Measurements from ENCODE around the gene GP1BB.

GP1BB gene

DNA sequence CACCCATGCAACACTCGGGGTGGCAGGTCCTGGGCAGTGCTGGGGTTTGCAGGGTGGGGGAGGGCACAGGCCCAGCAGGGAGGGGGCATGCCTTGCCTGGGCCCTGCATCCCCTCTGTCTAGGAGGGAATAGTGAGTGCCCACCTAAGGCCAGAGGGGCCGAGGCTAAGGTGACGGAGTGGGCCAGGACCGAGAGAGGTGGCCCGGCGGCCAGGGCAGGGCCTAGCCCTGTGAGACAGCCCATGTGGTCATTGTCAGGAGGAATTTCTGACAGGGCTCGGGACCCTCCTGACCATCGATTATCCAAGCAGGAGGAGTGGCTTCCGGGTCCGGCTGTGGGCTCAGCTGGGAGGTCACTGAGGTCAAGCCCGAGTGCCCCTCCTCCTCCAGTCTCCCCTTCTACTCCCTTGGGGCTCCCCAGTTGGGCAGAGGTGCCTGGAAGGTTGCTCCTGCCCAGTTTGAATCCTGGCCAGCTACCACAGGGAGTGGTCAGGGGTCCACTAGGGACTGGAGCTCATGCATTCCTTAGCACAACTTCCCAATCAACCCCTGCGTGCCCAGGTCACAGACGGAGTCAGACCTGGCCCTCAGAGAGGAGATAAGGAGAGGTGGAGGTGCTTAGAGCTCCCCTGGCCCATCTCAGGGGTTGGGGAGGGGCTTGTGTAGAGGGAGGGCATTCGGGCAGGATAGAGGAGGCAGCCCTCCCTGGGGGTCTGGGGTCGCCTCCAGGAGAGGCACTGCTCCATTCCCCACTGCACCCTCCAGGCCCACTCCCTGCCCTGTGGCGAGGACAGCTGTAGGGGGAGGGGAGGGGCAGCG lies 14.7 kb downstream of the GP1BB start:
- Histone ChIP-seq H3K4me3 (ENCODE audit: low read depth, low read length) (no peak overlapping the region), H3K36me3 (ENCODE audit: insufficient read depth, low read length) (no peaks in the 10 kb centered on the region), H3K27ac (ENCODE audit: low read depth, low read length) (no peak overlapping the region), H3K4me1 (ENCODE audit: control insufficient read depth, insufficient read depth, low read length, unreplicated experiment) (no peaks in the 10 kb centered on the region), H3K27me3 (ENCODE audit: insufficient read depth, low read length) (no peaks in the 10 kb centered on the region), H3K79me2 (ENCODE audit: control insufficient read depth, insufficient read depth, low read length, unreplicated experiment) (no peaks in the 10 kb centered on the region), H2AFZ (ENCODE audit: low read length, unreplicated experiment) (no peak overlapping the region)

DNA sequence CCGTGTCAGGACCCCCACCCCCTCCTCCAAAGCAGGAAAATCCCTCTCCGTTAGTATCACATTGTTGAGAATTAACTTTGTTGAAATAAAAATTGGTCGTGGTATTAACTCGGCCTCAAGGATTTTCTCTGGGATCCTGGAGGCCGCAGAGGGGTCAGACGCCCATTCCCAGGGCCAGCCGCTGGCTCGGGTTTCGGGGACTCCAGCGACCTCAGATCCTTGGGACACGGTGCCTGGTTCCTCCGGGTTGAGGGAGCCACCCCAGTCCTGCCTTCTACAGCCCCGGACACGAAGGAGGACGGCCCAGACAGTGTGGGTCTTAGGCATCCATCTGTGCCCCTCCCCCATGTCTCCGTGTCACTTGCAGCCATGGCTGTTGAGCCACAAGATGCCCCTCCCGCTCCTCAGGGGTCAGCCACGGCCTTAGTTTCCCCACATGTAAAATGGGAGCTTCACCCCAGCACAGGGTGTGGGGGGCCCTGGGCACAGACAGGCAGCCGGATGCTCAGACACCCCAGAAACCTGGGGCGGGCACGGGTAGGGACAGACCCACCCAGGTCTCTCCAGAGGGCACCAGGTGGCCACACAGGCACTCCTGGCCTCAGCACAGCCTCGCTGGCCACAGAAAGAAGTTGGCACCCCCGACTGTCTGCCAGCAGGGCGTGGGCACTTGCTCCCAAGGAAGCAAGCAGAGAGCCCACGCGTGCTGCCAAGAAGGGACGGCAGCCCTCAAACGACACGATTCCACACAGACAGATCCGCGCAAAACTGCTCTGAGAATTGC lies 15.5 kb downstream of the GP1BB start:
- H2AFZ ChIP-seq (ENCODE audit: low read length, unreplicated experiment): no peak overlapping the region
- H3K36me3 ChIP-seq (ENCODE audit: insufficient read depth, low read length): no peaks in the 10 kb centered on the region
- no peaks in the 10 kb centered on the region for H3K4me1 ChIP-seq (ENCODE audit: control insufficient read depth, insufficient read depth, low read length, unreplicated experiment)
- no peak overlapping the region for H3K4me3 ChIP-seq (ENCODE audit: low read depth, low read length)
- H3K79me2 ChIP-seq (ENCODE audit: control insufficient read depth, insufficient read depth, low read length, unreplicated experiment): no peaks in the 10 kb centered on the region
- H3K27ac ChIP-seq (ENCODE audit: low read depth, low read length): no peak overlapping the region
- H3K27me3 ChIP-seq (ENCODE audit: insufficient read depth, low read length): no peaks in the 10 kb centered on the region

DNA sequence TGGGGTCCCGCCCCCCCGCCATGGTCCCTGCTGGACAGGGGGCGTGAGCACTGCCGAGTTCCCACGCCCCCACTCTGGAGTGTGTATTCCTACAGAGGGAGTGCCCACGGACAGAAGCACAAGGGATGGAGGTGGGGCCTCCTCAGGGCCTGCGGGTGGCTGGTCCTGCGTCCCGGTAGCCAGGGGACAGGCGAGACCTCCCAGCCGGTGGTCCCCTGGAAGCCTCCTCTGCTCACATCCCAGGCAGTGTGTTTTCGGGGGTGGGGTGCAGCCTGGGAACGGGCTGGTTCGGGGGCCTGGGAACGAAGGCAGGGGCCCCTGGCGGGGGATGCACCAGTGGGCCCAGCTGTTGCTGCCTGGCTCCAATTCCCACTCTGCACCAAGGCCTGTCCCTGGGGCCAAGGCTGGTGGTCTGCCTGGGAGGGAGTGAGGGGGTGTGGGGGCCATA lies 16.1 kb downstream of the GP1BB start:
- H2AFZ ChIP-seq (ENCODE audit: low read length, unreplicated experiment): no peak overlapping the region
- H3K79me2 ChIP-seq (ENCODE audit: control insufficient read depth, insufficient read depth, low read length, unreplicated experiment): no peaks in the 10 kb centered on the region
- H3K4me1 ChIP-seq (ENCODE audit: control insufficient read depth, insufficient read depth, low read length, unreplicated experiment): no peaks in the 10 kb centered on the region

DNA sequence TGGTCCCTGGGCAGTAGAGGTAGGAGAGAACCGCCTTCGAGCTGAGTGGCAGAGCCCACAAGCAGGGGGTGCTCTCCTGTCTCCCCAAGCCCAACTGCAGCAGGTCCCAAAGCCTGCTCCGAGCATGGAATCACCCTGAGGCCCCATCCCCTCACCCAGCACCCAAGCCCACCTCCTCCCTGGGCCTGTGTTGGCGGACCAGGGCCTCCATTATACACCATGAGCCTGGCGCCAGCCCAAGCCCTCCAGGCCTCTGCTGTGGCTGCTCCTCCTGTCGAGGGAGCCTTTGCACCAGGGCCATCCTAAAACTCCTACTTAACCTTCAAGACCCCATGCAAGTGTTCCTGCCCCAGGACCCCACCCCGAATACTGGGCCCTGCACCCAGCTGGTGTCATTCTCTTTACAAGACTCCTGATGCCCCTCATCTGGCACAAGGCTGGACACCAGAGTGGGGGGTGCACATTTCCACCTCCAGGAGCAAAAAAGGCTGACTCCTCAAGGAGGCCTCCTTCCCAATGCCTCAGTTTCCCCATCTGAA lies 16.6 kb downstream of the GP1BB start:
- H3K4me3 ChIP-seq (ENCODE audit: low read depth, low read length): no peak overlapping the region
- no peak overlapping the region for H2AFZ ChIP-seq (ENCODE audit: low read length, unreplicated experiment)
- no peaks in the 10 kb centered on the region for H3K36me3 ChIP-seq (ENCODE audit: insufficient read depth, low read length)
- no peaks in the 10 kb centered on the region for H3K27me3 ChIP-seq (ENCODE audit: insufficient read depth, low read length)
- H3K27ac ChIP-seq (ENCODE audit: low read depth, low read length): no peak overlapping the region
- no peaks in the 10 kb centered on the region for H3K4me1 ChIP-seq (ENCODE audit: control insufficient read depth, insufficient read depth, low read length, unreplicated experiment)
- no peaks in the 10 kb centered on the region for H3K79me2 ChIP-seq (ENCODE audit: control insufficient read depth, insufficient read depth, low read length, unreplicated experiment)

More for the DNA sequence above, 16.1 kb downstream of the GP1BB start:
- no peak overlapping the region for H3K27ac ChIP-seq (ENCODE audit: low read depth, low read length)
- H3K27me3 ChIP-seq (ENCODE audit: insufficient read depth, low read length): no peaks in the 10 kb centered on the region
- no peak overlapping the region for H3K4me3 ChIP-seq (ENCODE audit: low read depth, low read length)
- no peaks in the 10 kb centered on the region for H3K36me3 ChIP-seq (ENCODE audit: insufficient read depth, low read length)

DNA sequence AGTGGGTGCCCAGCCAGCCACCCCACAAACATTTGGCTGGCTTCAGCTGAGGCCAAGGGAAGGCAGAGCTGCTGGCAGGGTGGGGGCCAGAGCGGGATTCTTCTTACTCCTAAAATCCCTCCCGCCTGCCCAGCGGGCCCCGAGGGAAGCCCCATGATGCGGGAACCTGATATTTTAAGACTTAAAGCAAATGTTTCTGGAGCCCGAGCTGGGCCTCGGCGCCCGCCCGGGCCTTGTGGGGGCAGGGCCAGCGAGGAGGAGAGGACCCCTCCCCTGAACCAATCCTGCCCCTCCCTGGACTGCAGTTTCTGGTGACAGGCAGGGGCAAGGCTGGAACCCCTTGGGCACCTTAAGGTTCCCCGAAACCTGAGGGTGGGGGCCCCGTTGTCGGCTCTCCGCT lies 17.2 kb downstream of the GP1BB start:
- Histone ChIP-seq H3K27me3 (ENCODE audit: insufficient read depth, low read length) (no peaks in the 10 kb centered on the region), H2AFZ (ENCODE audit: low read length, unreplicated experiment) (no peak overlapping the region), H3K27ac (ENCODE audit: low read depth, low read length) (no peak overlapping the region), H3K36me3 (ENCODE audit: insufficient read depth, low read length) (no peaks in the 10 kb centered on the region), H3K4me3 (ENCODE audit: low read depth, low read length) (no peak overlapping the region), H3K4me1 (ENCODE audit: control insufficient read depth, insufficient read depth, low read length, unreplicated experiment) (no peaks in the 10 kb centered on the region), H3K79me2 (ENCODE audit: control insufficient read depth, insufficient read depth, low read length, unreplicated experiment) (no peaks in the 10 kb centered on the region)

DNA sequence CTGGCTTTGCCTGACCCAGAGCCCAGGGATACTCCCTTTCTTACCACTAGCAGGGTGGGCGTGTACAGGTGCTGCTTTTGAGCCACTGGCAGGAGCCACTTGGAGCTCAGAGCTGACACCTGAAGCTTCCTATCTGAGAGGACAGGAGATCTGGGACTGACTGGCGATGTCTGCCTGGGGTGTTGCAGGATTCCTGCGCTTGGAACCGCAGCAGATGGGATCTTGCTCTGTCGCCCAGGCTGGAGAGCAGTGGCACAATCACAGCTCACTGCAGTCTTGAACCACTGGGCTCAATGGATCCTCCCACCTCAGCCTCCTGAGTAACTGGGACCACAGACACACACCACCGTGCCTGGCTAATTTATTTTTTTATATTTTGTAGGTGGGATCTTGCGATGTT lies 17.7 kb downstream of the GP1BB start:
- no peaks in the 10 kb centered on the region for H3K27me3 ChIP-seq (ENCODE audit: insufficient read depth, low read length)
- no peaks in the 10 kb centered on the region for H3K79me2 ChIP-seq (ENCODE audit: control insufficient read depth, insufficient read depth, low read length, unreplicated experiment)
- no peaks in the 10 kb centered on the region for H3K4me1 ChIP-seq (ENCODE audit: control insufficient read depth, insufficient read depth, low read length, unreplicated experiment)

DNA sequence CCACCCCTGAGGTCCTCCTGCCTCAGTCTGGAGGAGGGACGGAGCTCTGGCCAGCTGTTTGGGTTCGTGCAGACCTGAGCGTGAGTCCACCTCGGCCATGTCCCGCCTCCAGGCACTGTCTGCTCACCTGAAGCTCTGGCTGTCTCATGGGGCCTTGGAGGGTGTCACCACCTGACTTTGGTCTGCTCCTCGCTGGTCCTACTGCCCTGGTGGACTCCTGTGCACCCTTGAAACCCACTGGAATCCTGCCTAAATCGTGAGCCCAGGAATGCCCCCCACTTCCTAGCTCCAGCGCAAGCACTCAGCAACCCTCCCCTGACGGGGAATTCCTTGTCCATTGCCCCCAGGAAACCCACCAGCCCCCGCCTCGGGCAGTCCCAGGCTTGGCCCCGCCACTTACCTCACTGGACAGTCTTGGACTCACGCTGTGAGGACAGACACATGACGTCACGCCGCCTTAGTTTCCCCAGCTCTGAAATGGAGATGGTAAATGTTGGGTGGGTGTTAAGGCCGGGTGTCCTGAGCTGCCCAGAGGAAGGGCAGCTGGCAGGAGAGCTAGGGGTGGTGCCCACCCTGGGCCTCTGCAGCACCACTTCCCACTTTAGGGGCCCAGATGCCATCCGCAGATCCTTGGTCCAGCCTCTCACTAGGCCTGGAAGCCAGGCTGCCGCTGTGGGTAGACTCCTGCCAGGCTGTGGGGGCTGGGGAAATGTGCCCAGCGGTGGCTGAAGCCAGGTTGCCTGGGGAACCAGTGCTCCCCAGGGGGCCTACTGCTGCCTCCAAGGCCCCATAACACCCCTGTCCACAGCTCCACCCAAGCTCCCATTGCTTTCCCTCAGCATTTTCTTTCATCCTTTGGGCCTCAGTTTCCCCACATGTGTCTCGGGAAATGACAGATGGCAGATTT lies 19.1 kb downstream of the GP1BB start:
- no peaks in the 10 kb centered on the region for H3K27me3 ChIP-seq (ENCODE audit: insufficient read depth, low read length)
- H3K4me3 ChIP-seq (ENCODE audit: low read depth, low read length): no peak overlapping the region
- no peaks in the 10 kb centered on the region for H3K4me1 ChIP-seq (ENCODE audit: control insufficient read depth, insufficient read depth, low read length, unreplicated experiment)
- H3K27ac ChIP-seq (ENCODE audit: low read depth, low read length): no peak overlapping the region
- no peaks in the 10 kb centered on the region for H3K79me2 ChIP-seq (ENCODE audit: control insufficient read depth, insufficient read depth, low read length, unreplicated experiment)
- no peak overlapping the region for H2AFZ ChIP-seq (ENCODE audit: low read length, unreplicated experiment)
- no peaks in the 10 kb centered on the region for H3K36me3 ChIP-seq (ENCODE audit: insufficient read depth, low read length)

More for the DNA sequence above, 17.7 kb downstream of the GP1BB start:
- Histone ChIP-seq H2AFZ (ENCODE audit: low read length, unreplicated experiment) (no peak overlapping the region), H3K27ac (ENCODE audit: low read depth, low read length) (no peak overlapping the region), H3K4me3 (ENCODE audit: low read depth, low read length) (no peak overlapping the region), H3K36me3 (ENCODE audit: insufficient read depth, low read length) (no peaks in the 10 kb centered on the region)

DNA sequence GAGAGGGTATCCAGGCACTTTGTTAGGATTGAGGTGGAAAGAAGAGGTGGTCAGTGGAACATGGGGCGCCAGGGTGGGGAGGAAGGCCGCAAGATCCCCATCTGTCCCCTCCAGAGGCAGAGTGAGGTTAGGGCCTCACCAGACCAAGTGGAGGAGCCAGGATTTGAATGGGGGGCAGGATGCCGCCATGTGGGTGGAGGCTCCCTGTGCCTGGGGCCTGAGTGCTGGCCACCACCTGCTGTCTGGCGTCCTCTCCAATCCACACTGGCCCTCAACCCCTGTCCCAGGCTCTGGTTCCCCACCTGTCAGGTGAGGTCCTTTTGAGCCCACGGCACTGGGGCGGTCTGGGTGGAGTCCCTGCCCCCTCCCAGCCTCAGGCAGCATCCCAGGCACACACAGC lies 19.7 kb downstream of the GP1BB start:
- Histone ChIP-seq H3K4me3 (ENCODE audit: low read depth, low read length) (no peak overlapping the region), H3K36me3 (ENCODE audit: insufficient read depth, low read length) (no peaks in the 10 kb centered on the region), H3K27ac (ENCODE audit: low read depth, low read length) (no peak overlapping the region), H3K79me2 (ENCODE audit: control insufficient read depth, insufficient read depth, low read length, unreplicated experiment) (no peaks in the 10 kb centered on the region), H2AFZ (ENCODE audit: low read length, unreplicated experiment) (no peak overlapping the region), H3K27me3 (ENCODE audit: insufficient read depth, low read length) (no peaks in the 10 kb centered on the region), H3K4me1 (ENCODE audit: control insufficient read depth, insufficient read depth, low read length, unreplicated experiment) (no peaks in the 10 kb centered on the region)

DNA sequence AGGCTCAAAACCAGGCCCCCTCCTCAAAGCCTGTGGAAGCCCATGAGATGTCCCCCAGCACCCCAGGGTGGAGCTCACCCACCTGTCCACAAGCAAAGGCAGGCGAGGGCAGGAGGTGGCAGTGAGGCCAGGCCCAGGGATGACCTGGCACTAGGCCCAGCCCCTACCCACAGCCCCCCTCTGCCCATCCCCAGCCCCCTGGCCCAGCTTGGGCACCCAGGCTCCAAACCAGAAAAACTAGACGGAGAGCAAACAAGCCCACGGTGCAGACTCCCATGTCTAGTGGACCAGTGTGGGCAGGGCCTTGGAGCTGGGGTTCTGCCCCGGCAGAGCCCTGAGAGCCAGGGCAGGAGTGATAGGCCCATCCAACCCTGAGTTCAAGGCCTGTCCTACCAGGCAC lies 20.3 kb downstream of the GP1BB start:
- Histone ChIP-seq H3K27me3 (ENCODE audit: insufficient read depth, low read length) (no peaks in the 10 kb centered on the region), H2AFZ (ENCODE audit: low read length, unreplicated experiment) (no peak overlapping the region), H3K4me3 (ENCODE audit: low read depth, low read length) (no peak overlapping the region), H3K79me2 (ENCODE audit: control insufficient read depth, insufficient read depth, low read length, unreplicated experiment) (no peaks in the 10 kb centered on the region), H3K36me3 (ENCODE audit: insufficient read depth, low read length) (no peaks in the 10 kb centered on the region), H3K4me1 (ENCODE audit: control insufficient read depth, insufficient read depth, low read length, unreplicated experiment) (no peaks in the 10 kb centered on the region), H3K27ac (ENCODE audit: low read depth, low read length) (no peak overlapping the region)

DNA sequence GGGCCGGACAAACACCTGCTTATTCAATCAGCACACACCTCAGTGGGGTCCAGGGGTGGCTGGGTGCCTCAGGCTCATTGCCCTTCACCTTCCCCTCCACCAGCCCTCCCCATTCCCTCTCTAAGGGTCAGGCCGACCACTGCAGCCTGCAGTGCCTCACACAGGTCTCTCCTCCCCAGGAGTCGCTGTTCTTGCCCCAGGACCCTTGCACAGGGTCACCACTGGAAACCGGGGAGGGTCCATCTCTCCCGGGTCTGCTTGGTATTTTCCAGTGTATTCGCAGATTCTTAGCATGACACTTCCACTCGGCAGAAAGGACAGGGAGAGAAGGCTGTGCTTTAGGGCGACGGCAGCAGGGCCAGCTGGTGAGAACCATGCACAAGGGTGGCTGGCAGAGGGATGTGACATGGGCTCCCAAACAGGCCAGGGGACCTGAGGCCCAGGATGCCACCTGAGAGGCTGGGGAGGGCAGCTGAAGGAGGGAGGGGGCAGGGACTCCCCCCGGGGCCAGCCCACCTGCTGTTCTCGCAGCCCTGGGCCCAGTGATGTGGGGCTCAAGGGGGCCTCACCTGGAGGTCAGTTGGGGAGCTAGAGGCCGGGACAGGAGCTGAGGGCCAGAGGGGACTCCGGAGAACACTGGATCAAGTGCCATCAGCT lies 21.1 kb downstream of the GP1BB start:
- H3K4me3 ChIP-seq (ENCODE audit: low read depth, low read length): no peak overlapping the region
- no peak overlapping the region for H3K27ac ChIP-seq (ENCODE audit: low read depth, low read length)
- no peaks in the 10 kb centered on the region for H3K36me3 ChIP-seq (ENCODE audit: insufficient read depth, low read length)
- H3K79me2 ChIP-seq (ENCODE audit: control insufficient read depth, insufficient read depth, low read length, unreplicated experiment): no peaks in the 10 kb centered on the region
- no peak overlapping the region for H2AFZ ChIP-seq (ENCODE audit: low read length, unreplicated experiment)
- no peaks in the 10 kb centered on the region for H3K4me1 ChIP-seq (ENCODE audit: control insufficient read depth, insufficient read depth, low read length, unreplicated experiment)
- H3K27me3 ChIP-seq (ENCODE audit: insufficient read depth, low read length): no peaks in the 10 kb centered on the region
